GM12878 (cell line): ENCODE results near the gene YRDC.

ENCODE experiments used
- CHD2 ChIP-seq: IDR thresholded peaks from 2 replicates; pipeline ENCODE4 v1.6.1; 2011; ENCODE audit warnings: low read depth, low read length, improper control_type of control experiment, borderline replicate concordance
- EGR1 ChIP-seq, 2 experiments: IDR thresholded peaks; 1 replicate in 1 of 2; 2 replicates in 1 of 2; pipeline ENCODE4 v1.6.1; 2011 to 2012; ENCODE audit warnings: low read depth in 2 of 2, low read length in 2 of 2, borderline replicate concordance in 1 of 2, mild to moderate bottlenecking in 1 of 2, moderate library complexity in 1 of 2
- NFYB ChIP-seq: IDR thresholded peaks from 2 replicates; pipeline ENCODE4 v1.6.1; 2011; ENCODE audit warnings: low read depth, mild to moderate bottlenecking, low read length, improper control_type of control experiment, moderate library complexity; ENCODE audit not compliant: insufficient read depth
- POLR2AphosphoS2 ChIP-seq: IDR thresholded peaks from 2 replicates; pipeline ENCODE4 v1.6.1; 2011; ENCODE audit warnings: low read depth, mild to moderate bottlenecking, low read length, improper control_type of control experiment, moderate library complexity
- TF ChIP-seq, protein P1 (sequence below), 3 experiments: IDR thresholded peaks in 2 of 3; conservative IDR thresholded peaks in 1 of 3; 2 replicates each; pipeline ENCODE4 v1.5.1; 2011; ENCODE audit warnings: low read depth in 3 of 3, low read length in 3 of 3, mild to moderate bottlenecking in 3 of 3, control low read depth in 2 of 3, moderate library complexity in 2 of 3, inconsistent platforms in 1 of 3, mixed read lengths in 1 of 3; ENCODE audit not compliant: control insufficient read depth in 2 of 3, insufficient read depth in 1 of 3; ENCODE audit errors: extremely low read depth in 1 of 3

DNA sequence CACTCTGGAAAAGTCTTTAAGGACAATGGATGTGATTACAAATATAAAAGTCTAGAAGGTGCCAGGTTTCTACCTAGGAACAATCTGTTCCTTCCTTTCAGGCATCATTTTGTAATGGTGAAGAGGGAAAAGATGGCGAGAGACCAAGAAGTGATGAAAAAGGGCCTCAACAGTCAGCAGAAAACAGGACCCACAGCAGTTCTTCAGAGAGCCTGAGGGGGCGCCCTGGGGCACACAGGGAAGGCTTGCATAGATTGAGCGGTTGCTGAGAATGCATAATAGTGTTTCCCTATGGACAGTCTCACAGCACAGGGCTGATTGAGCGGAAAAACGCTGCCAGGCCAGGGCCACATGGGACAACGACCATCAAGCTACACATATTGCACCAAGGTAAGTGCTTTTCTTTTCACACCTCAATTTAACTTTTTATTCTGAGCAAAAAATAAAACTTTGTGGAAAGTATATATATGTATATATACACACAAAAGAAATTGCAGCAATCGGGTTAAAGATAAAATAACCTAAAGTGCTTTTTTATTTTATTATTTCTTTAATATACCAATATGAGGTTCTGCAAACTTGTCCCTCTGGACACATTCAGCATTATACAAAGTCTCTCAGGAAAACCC, 3.1 kb upstream of the YRDC start:
- no peak for TF ChIP-seq CHD2
- no peak for TF ChIP-seq NFYB
- TF ChIP-seq, protein P1, sequence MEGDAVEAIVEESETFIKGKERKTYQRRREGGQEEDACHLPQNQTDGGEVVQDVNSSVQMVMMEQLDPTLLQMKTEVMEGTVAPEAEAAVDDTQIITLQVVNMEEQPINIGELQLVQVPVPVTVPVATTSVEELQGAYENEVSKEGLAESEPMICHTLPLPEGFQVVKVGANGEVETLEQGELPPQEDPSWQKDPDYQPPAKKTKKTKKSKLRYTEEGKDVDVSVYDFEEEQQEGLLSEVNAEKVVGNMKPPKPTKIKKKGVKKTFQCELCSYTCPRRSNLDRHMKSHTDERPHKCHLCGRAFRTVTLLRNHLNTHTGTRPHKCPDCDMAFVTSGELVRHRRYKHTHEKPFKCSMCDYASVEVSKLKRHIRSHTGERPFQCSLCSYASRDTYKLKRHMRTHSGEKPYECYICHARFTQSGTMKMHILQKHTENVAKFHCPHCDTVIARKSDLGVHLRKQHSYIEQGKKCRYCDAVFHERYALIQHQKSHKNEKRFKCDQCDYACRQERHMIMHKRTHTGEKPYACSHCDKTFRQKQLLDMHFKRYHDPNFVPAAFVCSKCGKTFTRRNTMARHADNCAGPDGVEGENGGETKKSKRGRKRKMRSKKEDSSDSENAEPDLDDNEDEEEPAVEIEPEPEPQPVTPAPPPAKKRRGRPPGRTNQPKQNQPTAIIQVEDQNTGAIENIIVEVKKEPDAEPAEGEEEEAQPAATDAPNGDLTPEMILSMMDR (IDR thresholded peaks at IDR 0.05 in 2 of 3, conservative IDR thresholded peaks at IDR 0.05 in 1 of 3; ENCODE audit: control insufficient read depth in 2 of 3, extremely low read depth in 1 of 3, insufficient read depth in 1 of 3, low read depth in 3 of 3, low read length in 3 of 3) = peak; percentile 84 to 96 (median 94)
- TF ChIP-seq EGR1 (IDR thresholded peaks at IDR 0.05; ENCODE audit: borderline replicate concordance in 1 of 2, low read depth in 2 of 2, low read length in 2 of 2) = no peak
- TF ChIP-seq POLR2AphosphoS2 = no peak
